ENCODE measurements around the gene NOX5. TPM values are rescaled to one million over a fixed set of nuclear protein-coding genes. Genes with fewer than 3 reads are reported as not detected.

Gene NOX5
- total and polyA plus RNA-seq, 10 of the 15 experiments (the other 5 are each of a cell fraction or from before 2014, with no cell fraction given), result not detected

DNA sequence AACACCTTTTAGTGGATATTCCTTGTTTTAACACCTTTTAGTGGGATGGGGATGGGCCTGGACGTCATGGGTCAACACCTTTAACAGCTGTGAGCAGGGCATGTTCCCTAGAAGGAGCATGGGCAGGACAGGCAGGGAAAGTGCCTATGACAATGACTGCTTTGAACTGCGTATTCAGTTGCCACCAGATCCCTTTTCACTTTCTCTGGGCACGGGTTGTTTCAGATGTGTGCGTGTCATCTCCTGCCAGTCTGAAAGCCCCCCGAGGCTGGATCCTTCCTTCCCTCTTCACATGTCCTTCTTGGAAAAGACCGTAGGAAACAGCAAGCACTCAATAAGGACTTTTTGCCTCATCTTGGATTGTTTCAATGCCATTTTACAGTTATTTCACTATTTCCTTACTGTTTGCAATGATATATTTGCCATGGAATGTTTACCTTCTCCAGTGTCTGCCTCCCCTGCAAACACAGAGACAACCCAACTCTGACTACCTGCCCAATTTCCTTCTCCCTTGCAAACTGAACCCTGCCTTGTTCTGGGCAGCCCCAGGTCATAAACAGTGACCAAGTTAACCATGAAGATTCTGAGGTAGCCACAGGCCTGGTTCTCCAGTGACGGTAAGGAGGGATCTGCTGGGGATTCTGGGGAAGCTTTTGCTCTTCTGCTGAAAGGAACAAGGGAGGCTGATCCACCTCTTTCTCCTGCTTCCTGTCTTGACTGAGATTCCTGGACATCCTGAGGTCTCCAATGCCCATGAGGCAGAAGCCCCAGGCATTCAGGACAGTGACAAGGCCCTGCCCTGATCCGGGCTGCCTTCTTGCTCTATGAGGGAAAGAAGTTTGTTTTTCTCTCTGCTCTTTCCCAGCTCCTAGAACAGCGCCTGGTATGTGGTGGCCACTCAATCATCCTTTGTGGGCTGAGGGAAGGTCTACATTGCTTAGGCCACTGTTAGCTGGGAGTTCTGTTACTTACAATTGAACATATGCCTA, 51.8 kb downstream of the NOX5 start:
- Histone ChIP-seq H3K4me1 (ENCODE audit: control insufficient read depth, insufficient read depth, low read length) (no peaks in the 10 kb centered on the region), H3K4me3 (no peak overlapping the region), H3K9me3 (replicated peaks; ENCODE audit: control insufficient read depth, insufficient read depth, low read length) (no peaks in the 10 kb centered on the region), H3K36me3 (ENCODE audit: control insufficient read depth in 2 of 2, insufficient read depth in 2 of 2, low read length in 1 of 2) (no peaks in the 10 kb centered on the region), H3K4me2 (ENCODE audit: control insufficient read depth, insufficient read depth) (no peak overlapping the region), H4K20me1 (ENCODE audit: control insufficient read depth, insufficient read depth) (no peaks in the 10 kb centered on the region), H2AFZ (ENCODE audit: control insufficient read depth, low read depth, low read length) (no peak overlapping the region), H3K79me2 (ENCODE audit: control insufficient read depth, insufficient read depth, low read length) (no peaks in the 10 kb centered on the region), H3K27me3 (replicated peaks in 1 of 2; ENCODE audit: control insufficient read depth in 2 of 2, insufficient read depth in 2 of 2, low read length in 1 of 2) (no peaks in the 10 kb centered on the region), H3K27ac (ENCODE audit: control insufficient read depth, insufficient read depth) (no peak overlapping the region), H3K9ac (ENCODE audit: control insufficient read depth, insufficient read depth, low read length) (no peak overlapping the region)
- FAIRE-seq, result no peak
- no TSS peak for BruUV-seq (replicated peaks)
- in situ Hi-C loops (cut with MboI) (loop anchor here (5.0 kb wide), 1 partner anchor 201 kb away; no protein-coding TSS in a partner anchor), intact Hi-C loops (cut with micrococcal nuclease; ENCODE audit: unreplicated experiment) (no loop called here)
- no peak for ATAC-seq
- CTCF ChIA-PET, result interaction anchor here (1.8 to 2.3 kb wide), 3 partner anchors 7 to 328 kb away, joined by 5 to 10 read pairs (median 5); no protein-coding TSS in a partner anchor
- RAD21 ChIA-PET (ENCODE audit: unreplicated experiment), result no interaction called here
- 24% methylated on average over 9 of the region's 9 CpGs for WGBS (ENCODE audit: insufficient coverage, insufficient replicate concordance, low lambda C conversion rate, missing lambda C conversion rate)
- TF ChIP-seq CBFB (IDR thresholded peaks at IDR 0.05; ENCODE audit: low read depth) (no peak), SIX5 (IDR thresholded peaks at IDR 0.05; ENCODE audit: low read depth, low read length, severe bottlenecking) (no peak), TCF7 (IDR thresholded peaks at IDR 0.05; ENCODE audit: borderline replicate concordance) (no peak), KAT2A (conservative IDR thresholded peaks at IDR 0.05; ENCODE audit: control insufficient read depth, low read depth, low read length) (no peak), TAF1 (IDR thresholded peaks at IDR 0.05; ENCODE audit: borderline replicate concordance, low read depth, low read length) (no peak)
- no peak for DNase-seq (ENCODE audit: low read depth, low spot score)
- SMC1A ChIA-PET (ENCODE audit: uncharacterized antibody, unreplicated experiment), result no interaction called here
- POLR2A ChIA-PET, result no interaction called here

DNA sequence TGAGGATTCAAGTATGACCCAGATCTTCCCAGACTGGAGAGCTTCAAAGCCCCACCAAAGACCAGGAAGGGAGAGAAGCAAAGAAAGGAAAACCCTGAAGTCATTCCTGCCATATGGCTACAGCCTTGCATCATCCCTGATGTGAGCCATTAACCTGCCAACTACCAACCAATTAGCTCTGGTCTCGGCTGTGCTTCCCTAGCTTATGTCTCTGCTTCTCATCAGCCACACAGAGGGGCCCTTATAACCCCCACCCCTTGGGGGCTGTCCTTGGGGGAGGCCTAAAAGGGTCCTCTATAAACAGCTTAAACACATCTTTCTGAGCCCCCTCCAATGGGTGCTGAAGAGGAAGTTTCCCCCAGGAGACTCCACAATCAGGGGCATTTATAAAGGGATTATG, 52.8 kb downstream of the NOX5 start:
- intact Hi-C loops (cut with micrococcal nuclease; ENCODE audit: unreplicated experiment) (no loop called here), in situ Hi-C loops (cut with MboI) (loop anchor here (5.0 kb wide), 1 partner anchor 200 kb away; no protein-coding TSS in a partner anchor)
- H3K9me3 ChIP-seq (replicated peaks; ENCODE audit: control insufficient read depth, insufficient read depth, low read length), result no peaks in the 10 kb centered on the region
- ChIA-PET RAD21 (ENCODE audit: unreplicated experiment) (interaction anchor here (0.5 kb wide), 1 partner anchor 34 kb away, joined by 3 read pairs; no protein-coding TSS in a partner anchor), SMC1A (ENCODE audit: uncharacterized antibody, unreplicated experiment) (interaction anchor here (0.6 to 1.2 kb wide), 3 partner anchors 9 to 322 kb away, joined by 3 read pairs; no protein-coding TSS in a partner anchor), CTCF (interaction anchor here (0.8 to 2.3 kb wide), 6 partner anchors 8 to 327 kb away, joined by 3 to 10 read pairs (median 4); no protein-coding TSS in a partner anchor), POLR2A (no interaction called here)
- no peaks in the 10 kb centered on the region for H4K20me1 ChIP-seq (ENCODE audit: control insufficient read depth, insufficient read depth)
- FAIRE-seq (no peak), DNase-seq (ENCODE audit: low read depth, low spot score) (no peak), ATAC-seq (no peak)
- no peak overlapping the region for H3K4me2 ChIP-seq (ENCODE audit: control insufficient read depth, insufficient read depth)
- H2AFZ ChIP-seq (ENCODE audit: control insufficient read depth, low read depth, low read length), result no peak overlapping the region
- H3K79me2 ChIP-seq (ENCODE audit: control insufficient read depth, insufficient read depth, low read length), result no peaks in the 10 kb centered on the region
- H3K4me3 ChIP-seq, result no peak overlapping the region
- 10% methylated on average over 1 of the region's 1 CpG for WGBS (ENCODE audit: insufficient coverage, insufficient replicate concordance, low lambda C conversion rate, missing lambda C conversion rate)
- BruUV-seq (replicated peaks), result no TSS peak
- no peak overlapping the region for H3K9ac ChIP-seq (ENCODE audit: control insufficient read depth, insufficient read depth, low read length)
- H3K27ac ChIP-seq (ENCODE audit: control insufficient read depth, insufficient read depth), result no peak overlapping the region
- no peaks in the 10 kb centered on the region for H3K27me3 ChIP-seq (replicated peaks in 1 of 2; ENCODE audit: control insufficient read depth in 2 of 2, insufficient read depth in 2 of 2, low read length in 1 of 2)
- no peaks in the 10 kb centered on the region for H3K36me3 ChIP-seq (ENCODE audit: control insufficient read depth in 2 of 2, insufficient read depth in 2 of 2, low read length in 1 of 2)
- no peaks in the 10 kb centered on the region for H3K4me1 ChIP-seq (ENCODE audit: control insufficient read depth, insufficient read depth, low read length)
- TF ChIP-seq SMAD1 (IDR thresholded peaks at IDR 0.05; ENCODE audit: low read depth, partially characterized antibody) (no peak), JUND (IDR thresholded peaks at IDR 0.05; ENCODE audit: low read depth, low read length) (no peak), POLR2AphosphoS5 (IDR thresholded peaks at IDR 0.05; ENCODE audit: low read length) (no peak), BHLHE40 (IDR thresholded peaks at IDR 0.05; ENCODE audit: borderline replicate concordance in 1 of 2, low read depth in 2 of 2, low read length in 1 of 2) (no peak)
- TF ChIP-seq, protein P1, sequence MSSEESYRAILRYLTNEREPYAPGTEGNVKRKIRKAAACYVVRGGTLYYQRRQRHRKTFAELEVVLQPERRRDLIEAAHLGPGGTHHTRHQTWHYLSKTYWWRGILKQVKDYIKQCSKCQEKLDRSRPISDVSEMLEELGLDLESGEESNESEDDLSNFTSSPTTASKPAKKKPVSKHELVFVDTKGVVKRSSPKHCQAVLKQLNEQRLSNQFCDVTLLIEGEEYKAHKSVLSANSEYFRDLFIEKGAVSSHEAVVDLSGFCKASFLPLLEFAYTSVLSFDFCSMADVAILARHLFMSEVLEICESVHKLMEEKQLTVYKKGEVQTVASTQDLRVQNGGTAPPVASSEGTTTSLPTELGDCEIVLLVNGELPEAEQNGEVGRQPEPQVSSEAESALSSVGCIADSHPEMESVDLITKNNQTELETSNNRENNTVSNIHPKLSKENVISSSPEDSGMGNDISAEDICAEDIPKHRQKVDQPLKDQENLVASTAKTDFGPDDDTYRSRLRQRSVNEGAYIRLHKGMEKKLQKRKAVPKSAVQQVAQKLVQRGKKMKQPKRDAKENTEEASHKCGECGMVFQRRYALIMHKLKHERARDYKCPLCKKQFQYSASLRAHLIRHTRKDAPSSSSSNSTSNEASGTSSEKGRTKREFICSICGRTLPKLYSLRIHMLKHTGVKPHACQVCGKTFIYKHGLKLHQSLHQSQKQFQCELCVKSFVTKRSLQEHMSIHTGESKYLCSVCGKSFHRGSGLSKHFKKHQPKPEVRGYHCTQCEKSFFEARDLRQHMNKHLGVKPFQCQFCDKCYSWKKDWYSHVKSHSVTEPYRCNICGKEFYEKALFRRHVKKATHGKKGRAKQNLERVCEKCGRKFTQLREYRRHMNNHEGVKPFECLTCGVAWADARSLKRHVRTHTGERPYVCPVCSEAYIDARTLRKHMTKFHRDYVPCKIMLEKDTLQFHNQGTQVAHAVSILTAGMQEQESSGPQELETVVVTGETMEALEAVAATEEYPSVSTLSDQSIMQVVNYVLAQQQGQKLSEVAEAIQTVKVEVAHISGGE (CRISPR knock-in tag; IDR thresholded peaks at IDR 0.05), result no peak
